CD14-positive monocyte (primary cell): ENCODE measurements around the gene LRP1B. TPM values are rescaled to one million over a fixed set of nuclear protein-coding genes. Genes with fewer than 3 reads are reported as not detected.
"Not testable (repeated sequence)": the region's sequence is repeated elsewhere in the genome, so short reads cannot be mapped to it uniquely, and the experiment has no call there.

ENCODE experiments used
- DNase-seq, 3 donors: peaks; one replicate each; pipeline ENCODE4 v3.0.0-alpha.2; 2011 to 2022
- H2AFZ ChIP-seq: 2 replicates; pipeline ENCODE4 v1.6.0; 2012; ENCODE audit warnings: mild to moderate bottlenecking, low read depth, low read length, inconsistent platforms; ENCODE audit not compliant: insufficient read depth, poor library complexity, severe bottlenecking
- H3K27ac ChIP-seq, 2 donors: 1 replicate in 1 of 2; 2 replicates in 1 of 2; pipeline ENCODE4 v1.5.1; 2012 to 2013; ENCODE audit warnings: low read length in 2 of 2, control low read depth in 1 of 2, inconsistent platforms in 1 of 2, low read depth in 1 of 2, mild to moderate bottlenecking in 1 of 2
- H3K27me3 ChIP-seq, 2 donors: one replicate each; pipeline versions ENCODE4 v1.6.0 to v1.6.1; 2011 to 2013; ENCODE audit warnings: low read length in 2 of 2; ENCODE audit not compliant: control insufficient read depth in 2 of 2, insufficient read depth in 2 of 2
- H3K36me3 ChIP-seq, 2 donors: replicated peaks in 1 of 2; 1 replicate in 1 of 2; 2 replicates in 1 of 2; pipeline versions ENCODE4 v1.5.1 to v1.6.1; 2012 to 2013; ENCODE audit warnings: low read length in 2 of 2, control low read depth in 1 of 2, inconsistent platforms in 1 of 2, mild to moderate bottlenecking in 1 of 2; ENCODE audit not compliant: insufficient read depth in 2 of 2, control insufficient read depth in 1 of 2
- H3K4me1 ChIP-seq, 2 donors: 1 replicate in 1 of 2; 2 replicates in 1 of 2; pipeline versions ENCODE4 v1.5.1 to v1.6.1; 2012 to 2013; ENCODE audit warnings: low read length in 2 of 2, control low read depth in 1 of 2, inconsistent platforms in 1 of 2, mild to moderate bottlenecking in 1 of 2, moderate library complexity in 1 of 2; ENCODE audit not compliant: insufficient read depth in 2 of 2, control insufficient read depth in 1 of 2
- H3K4me2 ChIP-seq: replicated peaks from 2 replicates; pipeline ENCODE3; 2012; ENCODE audit warnings: low read length, moderate library complexity, mild to moderate bottlenecking; ENCODE audit not compliant: poor library complexity, severe bottlenecking; ENCODE audit errors: extremely low read depth
- H3K4me3 ChIP-seq, 3 experiments: fragments of 200-600 bp in 1 of 3; sonication (generic) in 1 of 3; replicated peaks in 1 of 3; 1 replicate in 2 of 3; 2 replicates in 1 of 3; pipeline ENCODE4 v1.5.1; 2011 to 2013; ENCODE audit warnings: low read length in 3 of 3, mild to moderate bottlenecking in 3 of 3, control low read depth in 2 of 3, low read depth in 2 of 3, inconsistent platforms in 1 of 3, moderate library complexity in 1 of 3
- H3K79me2 ChIP-seq: 2 replicates; pipeline ENCODE4 v1.6.0; 2012; ENCODE audit warnings: mild to moderate bottlenecking, control low read depth, inconsistent platforms, low read length, moderate library complexity; ENCODE audit not compliant: insufficient read depth
- H3K9ac ChIP-seq: 2 replicates; pipeline ENCODE4 v1.6.0; 2017; ENCODE audit warnings: low read length, mild to moderate bottlenecking; ENCODE audit not compliant: insufficient read depth, poor library complexity, severe bottlenecking
- H3K9me3 ChIP-seq, 2 donors: replicated peaks in 1 of 2; 1 replicate in 1 of 2; 2 replicates in 1 of 2; pipeline versions ENCODE4 v1.5.1 to v1.6.1; 2012 to 2013; ENCODE audit warnings: low read length in 2 of 2, control low read depth in 1 of 2; ENCODE audit not compliant: control insufficient read depth in 1 of 2, insufficient read depth in 1 of 2
- H4K20me1 ChIP-seq: 2 replicates; pipeline ENCODE4 v1.6.0; 2012; ENCODE audit warnings: mild to moderate bottlenecking, low read length, control low read depth, moderate library complexity; ENCODE audit not compliant: insufficient read depth
- H3K27ac Mint-ChIP-seq, 7 donors: one replicate each; pipeline ENCODE4 v1.8.0; 2020; ENCODE audit warnings: mild to moderate bottlenecking in 7 of 7, mixed read lengths in 7 of 7, moderate library complexity in 6 of 7, inconsistent platforms in 2 of 7
- H3K27me3 Mint-ChIP-seq, 3 donors: one replicate each; pipeline ENCODE4 v1.8.0; 2021 to 2022; ENCODE audit warnings: low read depth in 3 of 3, mild to moderate bottlenecking in 3 of 3, mixed read lengths in 3 of 3, moderate library complexity in 3 of 3, inconsistent platforms in 1 of 3
- H3K36me3 Mint-ChIP-seq, 2 donors: one replicate each; pipeline ENCODE4 v1.8.0; 2020; ENCODE audit warnings: mixed read lengths in 2 of 2, inconsistent platforms in 1 of 2, mild to moderate bottlenecking in 1 of 2
- H3K4me1 Mint-ChIP-seq: one replicate; pipeline ENCODE4 v1.8.0; 2020; ENCODE audit warnings: mild to moderate bottlenecking, mixed read lengths
- H3K4me3 Mint-ChIP-seq, 2 donors: one replicate each; pipeline ENCODE4 v1.8.0; 2020; ENCODE audit warnings: mild to moderate bottlenecking in 2 of 2, mixed read lengths in 2 of 2, moderate library complexity in 1 of 2
- H3K9me3 Mint-ChIP-seq, 7 donors: one replicate each; pipeline ENCODE4 v1.8.0; 2020 to 2022; ENCODE audit warnings: mixed read lengths in 7 of 7, mild to moderate bottlenecking in 6 of 7, moderate library complexity in 6 of 7, inconsistent platforms in 2 of 7
- CTCF ChIP-seq: fragments of 200-600 bp; IDR thresholded peaks from one replicate; pipeline ENCODE4 v1.8.0; 2022; ENCODE audit warnings: antibody characterized with exemption, mild to moderate bottlenecking
- WGBS: methylation state at CpG from one replicate; pipeline ENCODE4 v1.1.5; 2013; ENCODE audit warnings: missing lambda C conversion rate; ENCODE audit not compliant: insufficient coverage; 5-methylcytosine and 5-hydroxymethylcytosine counted together
- intact Hi-C, 2 donors: fragments of 100-400 bp; cut with micrococcal nuclease; formaldehyde crosslinking; loops; one replicate each; pipeline versions ENCODE4 v1.15.0 to v1.15.1; 2023
- polyA plus RNA-seq, 3 donors: library from polyadenylated mRNA; depleted of rRNA in 1 of 3; unstranded in 2 of 3; stranded (reverse) in 1 of 3; fragments of 300-500 nt in 2 of 3; fragments of >200 nt in 1 of 3; fragmentation: Illumina TruSeq in 2 of 3; gene quantifications; 1 replicate in 2 of 3; 2 replicates in 1 of 3; pipeline ENCODE4 v1.2.3, GENCODE V29; 2012 to 2021

Gene LRP1B
- polyA plus RNA-seq, 3 donors = not detected

- H3K27ac Mint-ChIP-seq = no peak overlapping the region
- H3K27me3 Mint-ChIP-seq = peaks cover 0 to 2% (median 0%) of the 10 kb centered on the region in 3 donors
- intact Hi-C loops = no loop called here
- Histone ChIP-seq H3K9ac (no peak overlapping the region), H3K9me3 (no peaks in the 10 kb centered on the region), H3K36me3 (no peaks in the 10 kb centered on the region), H3K4me3 (no peak overlapping the region), H4K20me1 (no peaks in the 10 kb centered on the region), H2AFZ (no peak overlapping the region), H3K4me1 (no peaks in the 10 kb centered on the region), H3K4me2 (no peak overlapping the region), H3K27me3 (no peaks in the 10 kb centered on the region), H3K79me2 (no peaks in the 10 kb centered on the region), H3K27ac (no peak overlapping the region)
- no peak for TF ChIP-seq CTCF
- H3K36me3 Mint-ChIP-seq = no peaks in the 10 kb centered on the region
- WGBS = 100% methylated on average over 1 of the region's 6 CpGs
- H3K4me3 Mint-ChIP-seq = no peak overlapping the region
- no peaks in the 10 kb centered on the region for H3K4me1 Mint-ChIP-seq
- no peak for DNase-seq
- peaks cover 0 to 8% (median 2%) of the 10 kb centered on the region in 7 donors for H3K9me3 Mint-ChIP-seq
Observed at GRCh38 chr2:141824790-141825189, 306.0 kb downstream of the LRP1B start.

GRCh38 chr2:141820893-141821292 lies 309.9 kb downstream of the LRP1B start:
- no CpG with 5 or more reads among the region's 3 CpGs for whole genome bisulfite sequencing
- no peak overlapping the region for H2AFZ ChIP-seq
- no peak for DNase-seq
- H3K4me2 ChIP-seq = no peak overlapping the region
- peaks cover 0 to 2% (median 0%) of the 10 kb centered on the region in 3 donors for H3K27me3 Mint-ChIP-seq
- H3K27ac Mint-ChIP-seq = no peak overlapping the region
- H3K9me3 ChIP-seq = peaks cover 0 to 4% of the 10 kb centered on the region in 2 donors
- no peaks in the 10 kb centered on the region for H3K4me1 Mint-ChIP-seq
- no peak overlapping the region for H3K4me3 ChIP-seq
- no peak for TF ChIP-seq CTCF
- H3K79me2 ChIP-seq = no peaks in the 10 kb centered on the region
- H3K36me3 Mint-ChIP-seq = no peaks in the 10 kb centered on the region
- H3K27me3 ChIP-seq = no peaks in the 10 kb centered on the region
- intact Hi-C loops = no loop called here
- H3K27ac ChIP-seq = no peak overlapping the region
- no peaks in the 10 kb centered on the region for H4K20me1 ChIP-seq
- no peaks in the 10 kb centered on the region for H3K4me1 ChIP-seq
- H3K9me3 Mint-ChIP-seq = peaks cover 2 to 11% (median 8%) of the 10 kb centered on the region in 7 donors
- no peak overlapping the region for H3K9ac ChIP-seq
- no peaks in the 10 kb centered on the region for H3K36me3 ChIP-seq
- H3K4me3 Mint-ChIP-seq = no peak overlapping the region

- H3K4me1 Mint-ChIP-seq, H3K36me3 ChIP-seq, H3K9ac ChIP-seq, H3K4me3 ChIP-seq, H3K27me3 Mint-ChIP-seq, H3K4me3 Mint-ChIP-seq, H2AFZ ChIP-seq, H3K79me2 ChIP-seq, H3K36me3 Mint-ChIP-seq, H3K27ac ChIP-seq, H3K27ac Mint-ChIP-seq, H3K4me1 ChIP-seq, H3K4me2 ChIP-seq, H3K27me3 ChIP-seq, H4K20me1 ChIP-seq, DNase-seq, intact Hi-C loops: not testable (repeated sequence)
- peaks cover 6 to 20% (median 15%) of the 10 kb centered on the region in 7 donors for H3K9me3 Mint-ChIP-seq
- peaks cover 8 to 20% of the 10 kb centered on the region in 2 donors for H3K9me3 ChIP-seq
- 60% methylated on average over 1 of the region's 3 CpGs for WGBS
Observed at GRCh38 chr2:141815320-141815719, 315.5 kb downstream of the LRP1B start.
